Effector memory CD4-positive, alpha-beta T cell (primary cell): ENCODE measurements around the gene PRSS48.

Experiments
- DNase-seq, 3 donors: peaks; one replicate each; pipeline ENCODE4 v3.0.0-alpha.2; 2020
- H3K27ac ChIP-seq: 2 replicates; pipeline ENCODE4 v1.7.0; 2013; ENCODE audit warnings: mild to moderate bottlenecking, low read length, moderate library complexity; ENCODE audit not compliant: insufficient read depth, poor library complexity, severe bottlenecking
- H3K27me3 ChIP-seq: replicated peaks from 2 replicates; pipeline ENCODE4 v1.7.0; 2013; ENCODE audit warnings: mild to moderate bottlenecking, low read length; ENCODE audit not compliant: insufficient read depth, control insufficient read depth, poor library complexity, severe bottlenecking
- H3K36me3 ChIP-seq: 2 replicates; pipeline ENCODE4 v1.7.0; 2013; ENCODE audit warnings: mild to moderate bottlenecking, low read length, moderate library complexity; ENCODE audit not compliant: control insufficient read depth, insufficient read depth
- H3K4me1 ChIP-seq: 2 replicates; pipeline ENCODE4 v1.7.0; 2013; ENCODE audit warnings: low read length, mild to moderate bottlenecking; ENCODE audit not compliant: control insufficient read depth, insufficient read depth, poor library complexity, severe bottlenecking
- H3K4me3 ChIP-seq: 2 replicates; pipeline ENCODE4 v1.7.0; 2013; ENCODE audit warnings: low read length, low read depth, mild to moderate bottlenecking; ENCODE audit not compliant: insufficient read depth, poor library complexity, severe bottlenecking
- H3K9me3 ChIP-seq: 2 replicates; pipeline ENCODE4 v1.7.0; 2013; ENCODE audit warnings: mild to moderate bottlenecking, low read length, moderate library complexity; ENCODE audit not compliant: control insufficient read depth

PRSS48 gene

GRCh38 chr4:151291485-151291884 lies 14.5 kb downstream of the PRSS48 start:
- no peak for DNase-seq
- H3K4me1 ChIP-seq, result no peaks in the 10 kb centered on the region
- no peaks in the 10 kb centered on the region for H3K9me3 ChIP-seq
- no peak overlapping the region for H3K4me3 ChIP-seq
- no peaks in the 10 kb centered on the region for H3K27me3 ChIP-seq
- H3K36me3 ChIP-seq, result no peaks in the 10 kb centered on the region
- no peak overlapping the region for H3K27ac ChIP-seq

GRCh38 chr4:151292038-151292437 lies 15.1 kb downstream of the PRSS48 start:
- Histone ChIP-seq H3K27ac (no peak overlapping the region), H3K4me1 (no peaks in the 10 kb centered on the region), H3K27me3 (no peaks in the 10 kb centered on the region), H3K4me3 (no peak overlapping the region), H3K36me3 (no peaks in the 10 kb centered on the region), H3K9me3 (no peaks in the 10 kb centered on the region)
- DNase-seq, result no peak

GRCh38 chr4:151294833-151295496 lies 18.0 kb downstream of the PRSS48 start:
- Histone ChIP-seq H3K4me1 (no peaks in the 10 kb centered on the region), H3K9me3 (no peaks in the 10 kb centered on the region), H3K27me3 (no peaks in the 10 kb centered on the region), H3K4me3 (no peak overlapping the region), H3K27ac (no peak overlapping the region), H3K36me3 (no peaks in the 10 kb centered on the region)
- no peak for DNase-seq

- H3K27me3 ChIP-seq, result no peaks in the 10 kb centered on the region
- DNase-seq, result no peak
- no peaks in the 10 kb centered on the region for H3K36me3 ChIP-seq
- H3K4me1 ChIP-seq, result no peaks in the 10 kb centered on the region
- H3K4me3 ChIP-seq, result no peak overlapping the region
- no peak overlapping the region for H3K27ac ChIP-seq
- H3K9me3 ChIP-seq, result no peaks in the 10 kb centered on the region
Measured at GRCh38 chr4:151296227-151296626, 19.3 kb downstream of the PRSS48 start.

GRCh38 chr4:151297170-151297569 lies 20.2 kb downstream of the PRSS48 start:
- no peaks in the 10 kb centered on the region for H3K36me3 ChIP-seq
- no peaks in the 10 kb centered on the region for H3K4me1 ChIP-seq
- no peak overlapping the region for H3K4me3 ChIP-seq
- H3K27ac ChIP-seq, result no peak overlapping the region
- no peaks in the 10 kb centered on the region for H3K27me3 ChIP-seq
- H3K9me3 ChIP-seq, result no peaks in the 10 kb centered on the region
- no peak for DNase-seq

GRCh38 chr4:151302432-151302831 lies 25.5 kb downstream of the PRSS48 start:
- DNase-seq, result no peak
- H3K9me3 ChIP-seq, result no peaks in the 10 kb centered on the region
- H3K27ac ChIP-seq, result no peak overlapping the region

GRCh38 chr4:151304226-151304625 lies 27.3 kb downstream of the PRSS48 start:
- Histone ChIP-seq H3K4me3 (no peak overlapping the region), H3K27me3 (no peaks in the 10 kb centered on the region)
- no peak for DNase-seq

More at GRCh38 chr4:151302432-151302831, 25.5 kb downstream of the PRSS48 start:
- no peak overlapping the region for H3K4me3 ChIP-seq
- H3K36me3 ChIP-seq, result no peaks in the 10 kb centered on the region
- no peaks in the 10 kb centered on the region for H3K4me1 ChIP-seq
- H3K27me3 ChIP-seq, result no peaks in the 10 kb centered on the region

GRCh38 chr4:151304755-151305154 lies 27.8 kb downstream of the PRSS48 start:
- Histone ChIP-seq H3K27me3 (no peaks in the 10 kb centered on the region), H3K36me3 (no peaks in the 10 kb centered on the region), H3K4me1 (no peaks in the 10 kb centered on the region), H3K9me3 (no peaks in the 10 kb centered on the region), H3K4me3 (no peak overlapping the region), H3K27ac (no peak overlapping the region)
- DNase-seq, result no peak

More at GRCh38 chr4:151304226-151304625, 27.3 kb downstream of the PRSS48 start:
- no peaks in the 10 kb centered on the region for H3K36me3 ChIP-seq
- no peaks in the 10 kb centered on the region for H3K4me1 ChIP-seq
- no peaks in the 10 kb centered on the region for H3K9me3 ChIP-seq
- no peak overlapping the region for H3K27ac ChIP-seq

- no peak for DNase-seq
- Histone ChIP-seq H3K27ac (no peak overlapping the region), H3K27me3 (no peaks in the 10 kb centered on the region), H3K4me1 (no peaks in the 10 kb centered on the region), H3K36me3 (no peaks in the 10 kb centered on the region), H3K9me3 (no peaks in the 10 kb centered on the region), H3K4me3 (no peak overlapping the region)
Measured at GRCh38 chr4:151310124-151310728, 33.3 kb downstream of the PRSS48 start.

GRCh38 chr4:151313306-151314009 lies 36.5 kb downstream of the PRSS48 start:
- H3K9me3 ChIP-seq, result no peaks in the 10 kb centered on the region
- H3K27me3 ChIP-seq, result no peaks in the 10 kb centered on the region
- H3K27ac ChIP-seq, result no peak overlapping the region
- H3K4me3 ChIP-seq, result no peak overlapping the region
- H3K4me1 ChIP-seq, result no peaks in the 10 kb centered on the region
- H3K36me3 ChIP-seq, result no peaks in the 10 kb centered on the region
- no peak for DNase-seq
